ENCODE data around the gene SLC25A45.
A peak's percentile ranks its signal among the peaks of the same experiment; 100 is the strongest.

SLC25A45 gene

DNA sequence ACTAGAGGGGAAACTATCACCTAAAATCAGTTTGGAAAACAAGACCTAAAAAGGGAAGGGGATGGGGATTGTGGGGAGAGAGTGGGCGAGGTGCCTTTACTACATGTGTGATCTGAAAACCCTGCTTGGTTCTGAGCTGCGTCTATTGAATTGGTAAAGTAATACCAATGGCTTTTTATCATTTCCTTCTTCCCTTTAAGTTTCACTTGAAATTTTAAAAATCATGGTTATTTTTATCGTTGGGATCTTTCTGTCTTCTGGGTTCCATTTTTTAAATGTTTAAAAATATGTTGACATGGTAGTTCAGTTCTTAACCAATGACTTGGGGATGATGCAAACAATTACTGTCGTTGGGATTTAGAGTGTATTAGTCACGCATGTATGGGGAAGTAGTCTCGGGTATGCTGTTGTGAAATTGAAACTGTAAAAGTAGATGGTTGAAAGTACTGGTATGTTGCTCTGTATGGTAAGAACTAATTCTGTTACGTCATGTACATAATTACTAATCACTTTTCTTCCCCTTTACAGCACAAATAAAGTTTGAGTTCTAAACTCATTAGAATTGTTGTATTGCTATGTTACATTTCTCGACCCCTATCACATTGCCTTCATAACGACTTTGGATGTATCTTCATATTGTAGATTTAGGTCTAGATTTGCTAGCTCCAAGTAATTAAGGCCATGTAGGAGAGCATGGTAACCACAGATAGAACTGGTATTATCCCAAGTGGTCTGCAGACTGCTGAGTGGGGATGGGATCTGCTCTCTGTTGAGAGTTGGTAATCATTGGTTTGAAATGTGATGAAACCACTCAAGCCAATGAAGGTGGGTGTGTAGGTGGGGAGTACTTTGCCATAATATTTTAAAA, 43.8 kb upstream of the SLC25A45 start:
- H4K12ac ChIP-seq (ENCODE audit: low read depth, low read length), result no peak overlapping the region
- peak; percentile 52 to 94 for DNase-seq
- H3K36me3 ChIP-seq (ENCODE audit: control insufficient read depth in 1 of 2, insufficient read depth in 2 of 2, low read length in 2 of 2), result peaks cover 5 to 9% of the 10 kb centered on the region in 2 experiments
- H3K79me1 ChIP-seq (ENCODE audit: low read length), result peaks cover 27% of the 10 kb centered on the region
- no peak overlapping the region for H2BK120ac ChIP-seq (ENCODE audit: insufficient read depth, low read length, poor library complexity)
- no peak overlapping the region for H2AFZ ChIP-seq (ENCODE audit: insufficient read depth, low read length, poor library complexity)
- no CpG with 5 or more reads among the region's 9 CpGs for WGBS (ENCODE audit: extremely low coverage, insufficient coverage, insufficient read length)
- H3K9me3 ChIP-seq (ENCODE audit: insufficient read depth, low read depth, low read length), result no peaks in the 10 kb centered on the region
- H2BK12ac ChIP-seq (ENCODE audit: low read length), result no peak overlapping the region
- no peak overlapping the region for H3K18ac ChIP-seq (ENCODE audit: low read length)
- H3K9ac ChIP-seq (ENCODE audit: low read length), result no peak overlapping the region
- H3K27me3 ChIP-seq (ENCODE audit: insufficient read depth, low read length), result no peaks in the 10 kb centered on the region
- H3K14ac ChIP-seq (ENCODE audit: low read length), result no peak overlapping the region
- no peak overlapping the region for H2BK5ac ChIP-seq (ENCODE audit: low read depth, low read length, poor library complexity)
- H3K4me1 ChIP-seq (ENCODE audit: control insufficient read depth in 1 of 2, insufficient read depth in 2 of 2, low read length in 2 of 2), result peaks cover 32 to 47% of the 10 kb centered on the region in 2 experiments
- H4K8ac ChIP-seq (ENCODE audit: low read depth, low read length), result no peak overlapping the region
- no peak overlapping the region for H3K23ac ChIP-seq (ENCODE audit: low read length)
- H3K27ac ChIP-seq (ENCODE audit: low read depth, low read length), result peak overlapping the region; percentile 77
- H3K79me2 ChIP-seq (ENCODE audit: control insufficient read depth, insufficient read depth, low read length, poor library complexity), result peaks cover 45% of the 10 kb centered on the region
- no peak overlapping the region for H3K4me3 ChIP-seq (ENCODE audit: low read depth, low read length)
- H2AK5ac ChIP-seq (ENCODE audit: low read length), result no peak overlapping the region
- H3K4me2 ChIP-seq (ENCODE audit: low read length), result peak overlapping the region; percentile 56
- H3K4ac ChIP-seq (ENCODE audit: low read depth, low read length), result peak overlapping the region; percentile 24
- no peak overlapping the region for H4K91ac ChIP-seq (ENCODE audit: low read depth, low read length)

DNA sequence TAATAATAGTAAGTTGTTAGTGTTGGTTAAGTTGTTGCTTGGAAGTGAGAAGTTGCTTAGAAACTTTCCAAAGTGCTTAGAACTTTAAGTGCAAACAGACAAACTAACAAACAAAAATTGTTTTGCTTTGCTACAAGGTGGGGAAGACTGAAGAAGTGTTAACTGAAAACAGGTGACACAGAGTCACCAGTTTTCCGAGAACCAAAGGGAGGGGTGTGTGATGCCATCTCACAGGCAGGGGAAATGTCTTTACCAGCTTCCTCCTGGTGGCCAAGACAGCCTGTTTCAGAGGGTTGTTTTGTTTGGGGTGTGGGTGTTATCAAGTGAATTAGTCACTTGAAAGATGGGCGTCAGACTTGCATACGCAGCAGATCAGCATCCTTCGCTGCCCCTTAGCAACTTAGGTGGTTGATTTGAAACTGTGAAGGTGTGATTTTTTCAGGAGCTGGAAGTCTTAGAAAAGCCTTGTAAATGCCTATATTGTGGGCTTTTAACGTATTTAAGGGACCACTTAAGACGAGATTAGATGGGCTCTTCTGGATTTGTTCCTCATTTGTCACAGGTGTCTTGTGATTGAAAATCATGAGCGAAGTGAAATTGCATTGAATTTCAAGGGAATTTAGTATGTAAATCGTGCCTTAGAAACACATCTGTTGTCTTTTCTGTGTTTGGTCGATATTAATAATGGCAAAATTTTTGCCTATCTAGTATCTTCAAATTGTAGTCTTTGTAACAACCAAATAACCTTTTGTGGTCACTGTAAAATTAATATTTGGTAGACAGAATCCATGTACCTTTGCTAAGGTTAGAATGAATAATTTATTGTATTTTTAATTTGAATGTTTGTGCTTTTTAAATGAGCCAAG, 42.9 kb upstream of the SLC25A45 start:
- peak overlapping the region; percentile 56 for H3K4me3 ChIP-seq (ENCODE audit: low read depth, low read length)
- H3K23ac ChIP-seq (ENCODE audit: low read length), result no peak overlapping the region
- peak; percentile 75 to 77 for DNase-seq
- H2AK5ac ChIP-seq (ENCODE audit: low read length), result no peak overlapping the region
- H3K36me3 ChIP-seq (ENCODE audit: control insufficient read depth in 1 of 2, insufficient read depth in 2 of 2, low read length in 2 of 2), result peaks cover 5 to 9% of the 10 kb centered on the region in 2 experiments
- no peak overlapping the region for H2BK5ac ChIP-seq (ENCODE audit: low read depth, low read length, poor library complexity)
- peak overlapping the region; percentile 81 for H3K4me2 ChIP-seq (ENCODE audit: low read length)
- H3K9me3 ChIP-seq (ENCODE audit: insufficient read depth, low read depth, low read length), result no peaks in the 10 kb centered on the region
- H4K12ac ChIP-seq (ENCODE audit: low read depth, low read length), result no peak overlapping the region
- WGBS (ENCODE audit: extremely low coverage, insufficient coverage, insufficient read length), result no CpG with 5 or more reads among the region's 9 CpGs
- H3K79me1 ChIP-seq (ENCODE audit: low read length), result peaks cover 31% of the 10 kb centered on the region
- H2AFZ ChIP-seq (ENCODE audit: insufficient read depth, low read length, poor library complexity), result no peak overlapping the region
- H3K4ac ChIP-seq (ENCODE audit: low read depth, low read length), result peak overlapping the region; percentile 53
- H2BK120ac ChIP-seq (ENCODE audit: insufficient read depth, low read length, poor library complexity), result no peak overlapping the region
- no peaks in the 10 kb centered on the region for H3K27me3 ChIP-seq (ENCODE audit: insufficient read depth, low read length)
- H3K79me2 ChIP-seq (ENCODE audit: control insufficient read depth, insufficient read depth, low read length, poor library complexity), result peaks cover 46% of the 10 kb centered on the region
- no peak overlapping the region for H3K14ac ChIP-seq (ENCODE audit: low read length)
- H4K8ac ChIP-seq (ENCODE audit: low read depth, low read length), result no peak overlapping the region
- H2BK12ac ChIP-seq (ENCODE audit: low read length), result no peak overlapping the region
- H3K18ac ChIP-seq (ENCODE audit: low read length), result no peak overlapping the region
- peak overlapping the region; percentile 29 for H3K9ac ChIP-seq (ENCODE audit: low read length)
- H3K27ac ChIP-seq (ENCODE audit: low read depth, low read length), result peak overlapping the region; percentile 54
- no peak overlapping the region for H4K91ac ChIP-seq (ENCODE audit: low read depth, low read length)
- H3K4me1 ChIP-seq (ENCODE audit: control insufficient read depth in 1 of 2, insufficient read depth in 2 of 2, low read length in 2 of 2), result peaks cover 35 to 51% of the 10 kb centered on the region in 2 experiments

DNA sequence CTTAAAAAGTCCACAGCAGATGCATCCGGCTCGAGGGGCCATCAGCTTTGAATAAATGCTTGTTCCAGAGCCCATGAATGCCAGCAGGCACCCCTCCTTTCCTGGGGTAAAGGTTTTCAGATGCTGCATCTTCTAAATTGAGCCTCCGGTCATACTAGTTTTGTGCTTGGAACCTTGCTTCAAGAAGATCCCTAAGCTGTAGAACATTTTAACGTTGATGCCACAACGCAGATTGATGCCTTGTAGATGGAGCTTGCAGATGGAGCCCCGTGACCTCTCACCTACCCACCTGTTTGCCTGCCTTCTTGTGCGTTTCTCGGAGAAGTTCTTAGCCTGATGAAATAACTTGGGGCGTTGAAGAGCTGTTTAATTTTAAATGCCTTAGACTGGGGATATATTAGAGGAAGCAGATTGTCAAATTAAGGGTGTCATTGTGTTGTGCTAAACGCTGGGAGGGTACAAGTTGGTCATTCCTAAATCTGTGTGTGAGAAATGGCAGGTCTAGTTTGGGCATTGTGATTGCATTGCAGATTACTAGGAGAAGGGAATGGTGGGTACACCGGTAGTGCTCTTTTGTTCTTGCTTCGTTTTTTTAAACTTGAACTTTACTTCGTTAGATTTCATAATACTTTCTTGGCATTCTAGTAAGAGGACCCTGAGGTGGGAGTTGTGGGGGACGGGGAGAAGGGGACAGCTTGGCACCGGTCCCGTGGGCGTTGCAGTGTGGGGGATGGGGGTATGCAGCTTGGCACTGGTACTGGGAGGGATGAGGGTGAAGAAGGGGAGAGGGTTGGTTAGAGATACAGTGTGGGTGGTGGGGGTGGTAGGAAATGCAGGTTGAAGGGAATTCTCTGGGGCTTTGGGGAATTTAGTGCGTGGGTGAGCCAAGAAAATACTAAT, 42.0 kb upstream of the SLC25A45 start:
- Histone ChIP-seq H3K14ac (ENCODE audit: low read length) (peak overlapping the region; percentile 64), H2AFZ (ENCODE audit: insufficient read depth, low read length, poor library complexity) (peak overlapping the region; percentile 40), H3K27ac (ENCODE audit: low read depth, low read length) (peak overlapping the region; percentile 97), H4K91ac (ENCODE audit: low read depth, low read length) (no peak overlapping the region), H3K4ac (ENCODE audit: low read depth, low read length) (peak overlapping the region; percentile 70), H3K79me2 (ENCODE audit: control insufficient read depth, insufficient read depth, low read length, poor library complexity) (peaks cover 46% of the 10 kb centered on the region), H3K18ac (ENCODE audit: low read length) (peak overlapping the region; percentile 70), H3K36me3 (ENCODE audit: control insufficient read depth in 1 of 2, insufficient read depth in 2 of 2, low read length in 2 of 2) (peaks cover 5 to 7% of the 10 kb centered on the region in 2 experiments), H3K4me2 (ENCODE audit: low read length) (peak overlapping the region; percentile 81), H2BK5ac (ENCODE audit: low read depth, low read length, poor library complexity) (peak overlapping the region; percentile 7), H3K9me3 (ENCODE audit: insufficient read depth, low read depth, low read length) (no peaks in the 10 kb centered on the region), H3K4me1 (ENCODE audit: control insufficient read depth in 1 of 2, insufficient read depth in 2 of 2, low read length in 2 of 2) (peaks cover 36 to 55% of the 10 kb centered on the region in 2 experiments), H3K23ac (ENCODE audit: low read length) (no peak overlapping the region), H4K12ac (ENCODE audit: low read depth, low read length) (no peak overlapping the region), H2BK120ac (ENCODE audit: insufficient read depth, low read length, poor library complexity) (peak overlapping the region; percentile 8), H3K79me1 (ENCODE audit: low read length) (peaks cover 37% of the 10 kb centered on the region), H2BK12ac (ENCODE audit: low read length) (no peak overlapping the region), H4K8ac (ENCODE audit: low read depth, low read length) (peak overlapping the region; percentile 51), H3K27me3 (ENCODE audit: insufficient read depth, low read length) (no peaks in the 10 kb centered on the region), H3K4me3 (ENCODE audit: low read depth, low read length) (peak overlapping the region; percentile 66), H3K9ac (ENCODE audit: low read length) (peak overlapping the region; percentile 37), H2AK5ac (ENCODE audit: low read length) (no peak overlapping the region)
- WGBS (ENCODE audit: extremely low coverage, insufficient coverage, insufficient read length), result no CpG with 5 or more reads among the region's 18 CpGs
- peak in 1 of 2 donors; percentile 59 for DNase-seq

Data from trophoblast cell (in vitro differentiated cells and primary cell).